Fibroblast of the aortic adventitia (primary cell): ENCODE data around the gene ILRUN. TPM values are rescaled to one million over a fixed set of nuclear protein-coding genes. Genes with fewer than 3 reads are reported as not detected.
"Not testable (repeated sequence)": the region's sequence is repeated elsewhere in the genome, so short reads cannot be mapped to it uniquely, and the experiment has no call there.

ENCODE experiments used
- DNase-seq: peaks from one replicate; pipeline ENCODE4 v3.0.0-alpha.2; 2010; ENCODE audit warnings: low read depth
- H3K4me3 ChIP-seq: 2 replicates; pipeline ENCODE4 v1.5.1; 2011; ENCODE audit warnings: low read depth, mild to moderate bottlenecking, control low read depth, low read length, moderate library complexity
- CTCF ChIP-seq: IDR thresholded peaks from 2 replicates; pipeline ENCODE4 v1.5.1; 2011; ENCODE audit warnings: mild to moderate bottlenecking, low read length, control low read depth, inconsistent platforms; ENCODE audit not compliant: insufficient read depth
- total RNA-seq: library from RNA; depleted of rRNA; stranded (reverse); fragments of >200 nt; gene quantifications from 2 replicates; pipeline ENCODE4 v1.2.3, GENCODE V29; 2012; ENCODE audit warnings: low replicate concordance

Gene ILRUN
- total RNA-seq, 1 donor = 39.0 TPM

- TF ChIP-seq CTCF = no peak
- H3K4me3 ChIP-seq = no peak overlapping the region
- DNase-seq = peak; percentile 68
These were observed 24.5 kb downstream of the ILRUN start for GRCh38 chr6:34671801-34672656.

GRCh38 chr6:34671367-34671766 is 25.2 kb downstream of the ILRUN start:
- DNase-seq = peak; percentile 61
- TF ChIP-seq CTCF = no peak
- H3K4me3 ChIP-seq = no peak overlapping the region

DNA sequence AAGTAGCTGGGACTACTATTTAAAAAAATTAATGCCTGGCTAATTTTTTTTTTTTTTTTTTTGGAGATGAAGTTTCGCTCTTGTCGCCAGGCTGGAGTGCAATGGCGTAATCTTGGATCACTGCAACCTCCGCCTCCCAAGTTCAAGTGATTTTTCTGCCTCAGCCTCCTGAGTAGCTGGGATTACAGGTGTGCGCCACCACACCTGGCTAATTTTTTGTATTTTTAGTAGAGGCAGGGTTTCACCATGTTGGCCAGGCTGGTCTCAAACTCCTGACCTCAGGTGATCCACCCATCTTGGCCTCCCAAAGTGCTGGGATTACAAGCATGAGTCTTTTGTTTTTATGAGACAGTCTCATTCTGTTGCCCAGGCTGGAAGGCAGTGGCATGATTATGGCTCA is 27.8 kb downstream of the ILRUN start:
- not testable (repeated sequence) for H3K4me3 ChIP-seq, DNase-seq

DNA sequence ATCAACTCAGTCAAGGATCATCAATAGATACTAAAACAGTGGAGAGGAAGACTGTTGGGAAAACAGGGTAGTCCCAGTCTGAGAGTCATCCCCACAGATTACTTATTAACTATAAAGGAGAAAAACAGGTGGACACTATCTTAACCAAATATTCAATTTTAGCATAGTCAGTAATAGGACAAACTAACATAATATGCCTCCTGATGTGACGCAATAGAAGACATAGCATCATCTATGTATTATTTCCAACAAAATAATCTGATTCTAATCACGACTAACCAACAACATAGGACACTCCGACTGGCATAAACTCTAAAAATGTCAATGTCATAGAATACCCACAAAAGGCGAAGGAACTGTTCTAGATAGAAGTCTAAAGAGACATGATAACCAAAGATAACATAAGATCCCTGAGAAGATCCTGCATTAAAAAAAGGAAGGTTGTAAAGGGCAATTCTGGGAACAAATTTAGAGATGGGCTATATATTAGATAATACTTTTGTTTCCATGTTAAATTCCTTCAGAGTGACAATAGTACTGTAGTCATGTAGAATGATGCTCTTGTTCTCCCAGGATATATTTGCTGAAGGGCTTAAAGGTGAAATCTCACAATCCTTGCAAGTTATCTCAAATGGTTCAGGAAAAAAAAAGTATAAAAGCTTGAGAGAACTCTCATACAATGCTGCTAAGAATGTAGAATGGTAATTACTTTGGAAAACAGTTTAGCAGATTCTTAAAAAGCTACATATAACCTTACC is 28.9 kb downstream of the ILRUN start:
- TF ChIP-seq CTCF = no peak
- H3K4me3 ChIP-seq = no peak overlapping the region
- no peak for DNase-seq

DNA sequence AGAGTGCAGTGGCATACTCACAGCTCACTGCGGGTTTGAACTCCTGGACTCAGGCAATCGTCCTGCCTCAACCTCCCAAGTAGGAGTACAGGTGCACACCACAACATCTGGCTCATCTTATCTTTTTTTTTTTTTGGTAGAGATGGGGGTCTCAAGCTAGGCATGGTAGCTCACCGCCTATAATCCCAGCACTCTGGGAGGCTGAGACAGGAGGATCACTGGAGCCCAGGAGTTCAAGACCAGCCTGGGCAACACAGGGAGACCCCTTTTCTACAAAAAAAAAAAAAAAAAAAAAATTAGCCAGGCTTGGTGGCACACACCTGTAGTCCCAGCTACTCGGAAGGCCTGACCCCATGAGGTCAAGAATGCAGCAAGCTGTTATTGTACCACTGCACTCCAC is 31.5 kb downstream of the ILRUN start:
- H3K4me3 ChIP-seq = no peak overlapping the region
- DNase-seq = no peak
- TF ChIP-seq CTCF = no peak

DNA sequence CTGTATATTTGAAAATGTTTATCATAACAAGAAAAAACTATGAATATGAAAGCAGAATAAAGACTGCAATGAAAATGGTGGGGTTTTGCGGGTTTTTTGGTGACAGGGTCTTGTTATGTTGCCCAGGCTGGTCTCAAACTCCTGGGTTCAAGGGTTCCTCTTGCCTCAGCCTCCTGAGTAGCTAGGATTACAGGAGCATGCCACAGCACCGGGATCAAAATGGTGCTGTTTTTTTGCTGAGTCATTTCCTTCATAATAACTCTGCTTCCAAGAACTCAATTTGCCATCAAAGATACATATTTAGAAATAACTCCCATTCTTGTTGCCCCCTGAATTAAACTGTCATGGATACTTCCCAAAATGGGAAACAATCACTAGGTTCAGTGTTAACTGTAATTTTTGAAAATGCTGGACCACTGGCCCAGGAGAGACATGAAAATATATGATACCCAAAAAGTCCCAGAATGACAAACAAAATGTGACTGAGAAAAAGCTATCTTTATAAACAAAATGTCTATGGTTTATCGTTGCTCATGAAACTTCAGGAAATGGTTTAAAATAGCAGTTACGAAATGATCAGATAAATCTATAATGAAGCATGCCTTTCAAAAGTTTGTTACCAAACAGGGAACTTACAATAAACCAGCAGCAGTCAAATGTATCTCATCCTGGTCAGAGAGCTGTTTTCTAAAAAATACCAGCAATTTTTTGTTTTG is 32.2 kb downstream of the ILRUN start:
- DNase-seq = peak; percentile 68
- TF ChIP-seq CTCF = no peak
- no peak overlapping the region for H3K4me3 ChIP-seq

- H3K4me3 ChIP-seq = no peak overlapping the region
- DNase-seq = peak; percentile 26
- no peak for TF ChIP-seq CTCF
These were observed 32.7 kb downstream of the ILRUN start for GRCh38 chr6:34663831-34664255.
